Activated CD4-positive, alpha-beta T cell treated with anti-CD3 and anti-CD28 coated beads, Interleukin-2, amount 10 ng/mL, durations not matched to agents 7 days and 5 days (primary cell): ENCODE data around the gene METTL15. TPM values are rescaled to one million over a fixed set of nuclear protein-coding genes. Genes with fewer than 3 reads are reported as not detected.
"Not testable (repeated sequence)": the region's sequence is repeated elsewhere in the genome, so short reads cannot be mapped to it uniquely, and the experiment has no call there.

Source experiments
- CTCF ChIA-PET: fragments of 350-600 bp; sonication (Branson Sonifier 250); formaldehyde crosslinking; loops from one replicate; lab custom pipeline; 2021; ENCODE audit warnings: antibody characterized with exemption; lab: Charles Lee
- POLR2A ChIA-PET: fragments of 350-600 bp; sonication (Branson Sonifier 250); formaldehyde crosslinking; loops from one replicate; lab custom pipeline; 2021; ENCODE audit warnings: antibody characterized with exemption; lab: Charles Lee
- DNase-seq: peaks from one replicate; pipeline ENCODE4 v3.0.0-alpha.2; 2020
- H3K27ac Mint-ChIP-seq: one replicate; pipeline ENCODE4 v1.8.0; 2021; ENCODE audit warnings: mild to moderate bottlenecking, moderate library complexity, mixed read lengths
- H3K27me3 Mint-ChIP-seq: one replicate; pipeline ENCODE4 v1.8.0; 2021; ENCODE audit warnings: mixed read lengths
- H3K36me3 Mint-ChIP-seq: one replicate; pipeline ENCODE4 v1.8.0; 2021; ENCODE audit warnings: low read depth, mixed read lengths
- H3K4me1 Mint-ChIP-seq: one replicate; pipeline ENCODE4 v1.8.0; 2021; ENCODE audit warnings: mixed read lengths
- H3K4me3 Mint-ChIP-seq: one replicate; pipeline ENCODE4 v1.8.0; 2021; ENCODE audit warnings: mild to moderate bottlenecking, moderate library complexity, mixed read lengths
- H3K9me3 Mint-ChIP-seq: one replicate; pipeline ENCODE4 v1.8.0; 2021; ENCODE audit warnings: mixed read lengths
- total RNA-seq, 2 experiments: library from RNA; stranded (reverse); gene quantifications; one replicate each; pipeline ENCODE4 v1.2.3, GENCODE V29; 2021

The METTL15 gene
- total RNA-seq, 2 experiments from 2014 or later: 9.6 to 11.6 TPM

- CTCF ChIA-PET: interaction anchor here (0.7 kb wide), 1 partner anchor 482 kb away, joined by 3 read pairs; no protein-coding TSS in a partner anchor
- no peak overlapping the region for H3K4me3 Mint-ChIP-seq
Measured at GRCh38 chr11:28100665-28101064, 7.5 kb upstream of the METTL15 start.

GRCh38 chr11:28102300-28102699 is 5.9 kb upstream of the METTL15 start:
- DNase-seq, H3K27ac Mint-ChIP-seq, H3K9me3 Mint-ChIP-seq, H3K27me3 Mint-ChIP-seq, H3K4me3 Mint-ChIP-seq, CTCF ChIA-PET, POLR2A ChIA-PET: not testable (repeated sequence)
- Mint-ChIP-seq H3K36me3 (peaks cover 15% of the 10 kb centered on the region), H3K4me1 (peaks cover 42% of the 10 kb centered on the region)

More at GRCh38 chr11:28100665-28101064, 7.5 kb upstream of the METTL15 start:
- H3K9me3 Mint-ChIP-seq: no peaks in the 10 kb centered on the region
- DNase-seq: no peak
- no peaks in the 10 kb centered on the region for H3K27me3 Mint-ChIP-seq
- POLR2A ChIA-PET: interaction anchor here (0.7 kb wide), 1 partner anchor 186 kb away, joined by 3 read pairs; no protein-coding TSS in a partner anchor
- H3K27ac Mint-ChIP-seq: no peak overlapping the region
- peaks cover 20% of the 10 kb centered on the region for H3K36me3 Mint-ChIP-seq
- H3K4me1 Mint-ChIP-seq: peaks cover 36% of the 10 kb centered on the region

- Mint-ChIP-seq H3K27me3 (no peaks in the 10 kb centered on the region), H3K4me3 (no peak overlapping the region), H3K27ac (no peak overlapping the region), H3K9me3 (no peaks in the 10 kb centered on the region), H3K4me1 (peaks cover 48% of the 10 kb centered on the region), H3K36me3 (peaks cover 13% of the 10 kb centered on the region)
- DNase-seq: no peak
- POLR2A ChIA-PET: no interaction called here
- CTCF ChIA-PET: no interaction called here
Measured at GRCh38 chr11:28104425-28104824, 3.8 kb upstream of the METTL15 start.

GRCh38 chr11:28104984-28105383 is 3.2 kb upstream of the METTL15 start:
- no peak overlapping the region for H3K4me3 Mint-ChIP-seq
- peaks cover 10% of the 10 kb centered on the region for H3K36me3 Mint-ChIP-seq
- H3K27me3 Mint-ChIP-seq: no peaks in the 10 kb centered on the region
- ChIA-PET CTCF (no interaction called here), POLR2A (no interaction called here)
- no peaks in the 10 kb centered on the region for H3K9me3 Mint-ChIP-seq
- peaks cover 48% of the 10 kb centered on the region for H3K4me1 Mint-ChIP-seq
- no peak overlapping the region for H3K27ac Mint-ChIP-seq
- no peak for DNase-seq

GRCh38 chr11:28105869-28106268 is 2.3 kb upstream of the METTL15 start:
- peaks cover 48% of the 10 kb centered on the region for H3K4me1 Mint-ChIP-seq
- H3K27me3 Mint-ChIP-seq: no peaks in the 10 kb centered on the region
- H3K4me3 Mint-ChIP-seq: peak overlapping the region; percentile 96
- no peaks in the 10 kb centered on the region for H3K9me3 Mint-ChIP-seq
- CTCF ChIA-PET: interaction anchor here (0.7 kb wide), 1 partner anchor 8 kb away, joined by 4 read pairs; no protein-coding TSS in a partner anchor
- POLR2A ChIA-PET: no interaction called here
- H3K27ac Mint-ChIP-seq: peak overlapping the region; percentile 99
- H3K36me3 Mint-ChIP-seq: peaks cover 10% of the 10 kb centered on the region
- DNase-seq: no peak

GRCh38 chr11:28106353-28107043 is 1.7 kb upstream of the METTL15 start:
- Mint-ChIP-seq H3K9me3 (no peaks in the 10 kb centered on the region), H3K36me3 (peaks cover 10% of the 10 kb centered on the region), H3K27ac (peak overlapping the region; percentile 99), H3K4me3 (peak overlapping the region; percentile 96), H3K27me3 (no peaks in the 10 kb centered on the region), H3K4me1 (peaks cover 54% of the 10 kb centered on the region)
- no peak for DNase-seq
- ChIA-PET POLR2A (interaction anchor here (0.6 kb wide), 1 partner anchor 961 kb away, joined by 4 read pairs; no protein-coding TSS in a partner anchor), CTCF (interaction anchor here (0.7 to 2.0 kb wide), 5 partner anchors 9 to 16 kb away, joined by 4 to 7 read pairs (median 6); no protein-coding TSS in a partner anchor)

- ChIA-PET POLR2A (interaction anchor here (0.6 kb wide), 1 partner anchor 962 kb away, joined by 4 read pairs; no protein-coding TSS in a partner anchor), CTCF (interaction anchor here (0.8 to 2.0 kb wide), 5 partner anchors 9 to 21 kb away, joined by 3 to 7 read pairs (median 6); no protein-coding TSS in a partner anchor)
- H3K4me1 Mint-ChIP-seq: peaks cover 62% of the 10 kb centered on the region
- H3K4me3 Mint-ChIP-seq: peak overlapping the region; percentile 96
- peak; percentile 23 for DNase-seq
- H3K27ac Mint-ChIP-seq: peak overlapping the region; percentile 99
- peaks cover 9% of the 10 kb centered on the region for H3K36me3 Mint-ChIP-seq
- H3K27me3 Mint-ChIP-seq: no peaks in the 10 kb centered on the region
- H3K9me3 Mint-ChIP-seq: no peaks in the 10 kb centered on the region
Measured at GRCh38 chr11:28107191-28107749, 918 bp upstream of the METTL15 start.

- ChIA-PET POLR2A (no interaction called here), CTCF (no interaction called here)
- H3K4me3 Mint-ChIP-seq: peak overlapping the region; percentile 96
- H3K27ac Mint-ChIP-seq: peak overlapping the region; percentile 99
- H3K27me3 Mint-ChIP-seq: no peaks in the 10 kb centered on the region
- H3K4me1 Mint-ChIP-seq: peaks cover 63% of the 10 kb centered on the region
- no peak for DNase-seq
- H3K9me3 Mint-ChIP-seq: no peaks in the 10 kb centered on the region
- peaks cover 14% of the 10 kb centered on the region for H3K36me3 Mint-ChIP-seq
Measured at GRCh38 chr11:28108958-28109357, 770 bp downstream of the METTL15 start.

- peak; percentile 55 for DNase-seq
- Mint-ChIP-seq H3K27me3 (no peaks in the 10 kb centered on the region), H3K27ac (peak overlapping the region; percentile 99), H3K4me1 (peaks cover 56% of the 10 kb centered on the region), H3K4me3 (peak overlapping the region; percentile 96), H3K9me3 (no peaks in the 10 kb centered on the region), H3K36me3 (peaks cover 18% of the 10 kb centered on the region)
- POLR2A ChIA-PET: no interaction called here
- CTCF ChIA-PET: no interaction called here
Measured at GRCh38 chr11:28110108-28110820, 2.1 kb downstream of the METTL15 start.

- Mint-ChIP-seq H3K4me3 (peak overlapping the region; percentile 96), H3K27me3 (no peaks in the 10 kb centered on the region), H3K27ac (peak overlapping the region; percentile 99), H3K4me1 (peaks cover 51% of the 10 kb centered on the region), H3K9me3 (no peaks in the 10 kb centered on the region), H3K36me3 (peaks cover 19% of the 10 kb centered on the region)
- DNase-seq: no peak
- ChIA-PET POLR2A (no interaction called here), CTCF (no interaction called here)
Measured at GRCh38 chr11:28110821-28111200, 2.6 kb downstream of the METTL15 start.

- POLR2A ChIA-PET: no interaction called here
- no peak overlapping the region for H3K4me3 Mint-ChIP-seq
- H3K4me1 Mint-ChIP-seq: peaks cover 35% of the 10 kb centered on the region
- CTCF ChIA-PET: interaction anchor here (1.7 kb wide), 1 partner anchor 13 kb away, joined by 4 read pairs; no protein-coding TSS in a partner anchor
- H3K27ac Mint-ChIP-seq: no peak overlapping the region
- no peaks in the 10 kb centered on the region for H3K9me3 Mint-ChIP-seq
- peaks cover 18% of the 10 kb centered on the region for H3K36me3 Mint-ChIP-seq
- no peaks in the 10 kb centered on the region for H3K27me3 Mint-ChIP-seq
- DNase-seq: no peak
Measured at GRCh38 chr11:28114116-28114515, 5.9 kb downstream of the METTL15 start.

GRCh38 chr11:28114731-28115130 is 6.5 kb downstream of the METTL15 start:
- CTCF ChIA-PET: interaction anchor here (1.7 kb wide), 1 partner anchor 13 kb away, joined by 4 read pairs; no protein-coding TSS in a partner anchor
- Mint-ChIP-seq H3K9me3 (no peaks in the 10 kb centered on the region), H3K4me3 (no peak overlapping the region), H3K4me1 (peaks cover 29% of the 10 kb centered on the region), H3K27me3 (no peaks in the 10 kb centered on the region), H3K27ac (no peak overlapping the region), H3K36me3 (peaks cover 18% of the 10 kb centered on the region)
- POLR2A ChIA-PET: no interaction called here
- DNase-seq: no peak
